IPS-18a (cell line): ENCODE data around the gene PLA2G7.
"Not testable (repeated sequence)": the region's sequence is repeated elsewhere in the genome, so short reads cannot be mapped to it uniquely, and the experiment has no call there.

ENCODE experiments used
- H3K27ac ChIP-seq: one replicate; pipeline ENCODE4 v1.5.1; 2013; ENCODE audit warnings: low read length
- H3K27me3 ChIP-seq: one replicate; pipeline ENCODE4 v1.6.1; 2013; ENCODE audit warnings: mild to moderate bottlenecking, low read length; ENCODE audit not compliant: control insufficient read depth, insufficient read depth
- H3K36me3 ChIP-seq: one replicate; pipeline ENCODE4 v1.6.1; 2013; ENCODE audit warnings: low read depth, low read length; ENCODE audit not compliant: control insufficient read depth
- H3K4me1 ChIP-seq: one replicate; pipeline ENCODE4 v1.6.1; 2013; ENCODE audit warnings: low read depth, low read length; ENCODE audit not compliant: control insufficient read depth
- H3K4me3 ChIP-seq: one replicate; pipeline ENCODE4 v1.5.1; 2013; ENCODE audit warnings: low read length
- H3K9ac ChIP-seq: one replicate; pipeline ENCODE4 v1.6.1; 2013; ENCODE audit warnings: mild to moderate bottlenecking, low read length, moderate library complexity
- H3K9me3 ChIP-seq: one replicate; pipeline ENCODE4 v1.6.1; 2013; ENCODE audit warnings: low read depth, low read length; ENCODE audit not compliant: control insufficient read depth

Gene PLA2G7

DNA sequence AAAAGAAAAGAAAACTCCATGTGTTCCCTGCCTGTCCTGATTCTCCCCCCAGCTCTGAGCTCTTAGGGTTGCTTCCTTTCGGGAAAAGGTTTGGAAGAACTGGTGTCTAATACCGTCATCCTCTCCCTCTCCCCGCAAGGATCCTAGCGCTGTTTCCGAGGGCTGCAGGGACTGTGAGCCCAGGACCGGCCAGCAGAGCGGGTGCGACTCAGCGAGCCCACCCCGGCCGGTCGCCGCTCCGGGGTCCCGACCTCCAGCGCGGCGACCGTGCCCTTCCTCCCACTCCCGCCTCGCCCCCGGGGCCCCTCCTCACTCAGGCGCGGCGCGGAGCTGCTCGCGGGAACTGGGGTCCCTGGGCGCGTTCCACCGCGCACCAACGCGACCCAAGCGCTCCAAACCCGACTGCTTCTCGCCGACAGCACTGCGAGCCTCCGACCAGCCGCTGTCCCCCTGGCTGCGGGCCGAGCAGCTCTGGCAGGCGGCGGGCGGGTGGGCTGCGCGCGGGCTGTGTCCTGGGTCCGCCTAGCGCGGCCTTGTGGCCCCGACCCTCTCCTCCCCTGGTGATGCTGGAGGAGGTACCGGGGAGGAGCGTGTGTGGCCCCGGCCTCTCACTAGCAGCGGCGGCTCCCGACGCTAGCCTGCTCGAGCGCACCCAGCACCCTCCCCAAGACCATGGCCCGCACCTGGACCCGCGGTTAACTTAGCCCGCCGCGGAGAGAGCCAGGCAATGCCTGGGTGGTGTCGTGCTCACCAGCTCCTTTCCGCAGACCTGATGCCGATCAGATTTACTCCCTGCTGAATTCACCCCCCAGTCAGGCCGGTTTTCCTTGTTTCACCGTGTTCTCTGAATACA, at the start of gene PLA2G7:
Gene PLA2G7 (minus strand): TSS at position 509 of the 853 bp plus-strand sequence. CDS start 12,484 bp downstream, outside the sequence.
- H3K4me1 ChIP-seq, result peaks cover 4% of the 10 kb centered on the region
- no peaks in the 10 kb centered on the region for H3K36me3 ChIP-seq
- H3K27me3 ChIP-seq, result peaks cover 27% of the 10 kb centered on the region
- peak within 1 kb of the TSS; percentile 61 for H3K9ac ChIP-seq
- H3K9me3 ChIP-seq, result no peaks in the 10 kb centered on the region
- H3K4me3 ChIP-seq, result peak within 1 kb of the TSS; percentile 76
- no peak within 1 kb of the TSS for H3K27ac ChIP-seq

DNA sequence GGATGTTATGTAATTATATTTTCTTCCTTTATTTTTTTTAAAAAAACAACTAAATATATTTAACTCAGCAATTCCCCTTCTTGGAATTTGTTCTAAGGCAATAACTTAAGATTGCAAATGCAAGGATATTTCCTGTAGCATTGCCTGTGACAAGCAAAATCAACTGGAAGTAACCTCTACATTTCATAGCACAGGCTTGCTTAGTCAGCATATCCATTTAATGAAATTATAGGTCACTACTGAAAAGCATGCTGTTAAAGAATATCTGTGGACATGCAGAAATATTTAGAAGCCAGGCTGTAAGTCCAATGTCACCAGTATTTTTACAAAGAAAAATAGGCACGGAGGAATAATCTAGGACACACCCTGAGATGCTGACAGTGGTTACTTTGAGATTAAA, 49.4 kb upstream of the PLA2G7 start:
- Histone ChIP-seq H3K4me3 (no peak overlapping the region), H3K4me1 (no peaks in the 10 kb centered on the region), H3K36me3 (no peaks in the 10 kb centered on the region), H3K27me3 (no peaks in the 10 kb centered on the region), H3K9me3 (no peaks in the 10 kb centered on the region), H3K27ac (no peak overlapping the region), H3K9ac (no peak overlapping the region)

DNA sequence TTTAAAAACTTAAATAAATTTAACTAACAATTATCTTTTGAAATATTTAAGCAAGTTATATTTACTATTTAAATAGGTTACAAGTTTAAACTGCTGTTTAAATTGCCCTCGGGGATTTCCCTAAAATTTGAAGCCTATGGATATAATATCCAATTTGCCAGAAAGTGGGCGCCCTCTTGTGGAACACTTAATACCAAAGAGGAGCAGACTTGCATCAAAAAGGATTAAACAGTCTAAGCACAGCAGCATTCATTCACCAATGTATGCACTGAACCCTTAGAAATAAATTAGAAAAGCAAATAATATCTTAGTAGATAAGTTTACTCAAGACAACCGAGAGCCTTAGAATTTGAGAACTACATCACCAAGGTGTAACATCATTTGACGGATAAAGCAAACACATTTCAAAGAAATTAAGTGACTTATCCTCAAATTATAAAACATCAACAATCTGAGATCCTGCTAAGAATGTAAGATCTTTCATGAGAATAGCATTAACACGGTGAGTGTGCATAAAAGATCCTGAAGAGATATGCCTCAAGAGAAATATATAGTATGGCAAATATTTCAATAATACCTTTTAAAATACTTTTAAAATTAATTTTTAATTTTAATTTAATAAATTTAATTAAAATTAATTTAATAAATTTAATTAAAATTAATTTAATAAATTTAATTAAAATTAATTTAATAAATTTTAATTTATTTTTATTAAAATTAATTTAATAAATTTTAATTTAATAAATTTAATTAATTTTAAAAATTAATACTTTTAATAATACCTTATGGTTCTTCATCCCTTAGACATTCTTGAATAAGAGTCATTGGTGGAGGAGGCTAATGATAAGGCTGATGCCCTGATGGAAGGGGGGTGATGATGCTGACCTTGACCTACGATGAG, 46.6 kb upstream of the PLA2G7 start:
- Histone ChIP-seq H3K27me3 (no peaks in the 10 kb centered on the region), H3K4me1 (no peaks in the 10 kb centered on the region), H3K9ac (no peak overlapping the region)

DNA sequence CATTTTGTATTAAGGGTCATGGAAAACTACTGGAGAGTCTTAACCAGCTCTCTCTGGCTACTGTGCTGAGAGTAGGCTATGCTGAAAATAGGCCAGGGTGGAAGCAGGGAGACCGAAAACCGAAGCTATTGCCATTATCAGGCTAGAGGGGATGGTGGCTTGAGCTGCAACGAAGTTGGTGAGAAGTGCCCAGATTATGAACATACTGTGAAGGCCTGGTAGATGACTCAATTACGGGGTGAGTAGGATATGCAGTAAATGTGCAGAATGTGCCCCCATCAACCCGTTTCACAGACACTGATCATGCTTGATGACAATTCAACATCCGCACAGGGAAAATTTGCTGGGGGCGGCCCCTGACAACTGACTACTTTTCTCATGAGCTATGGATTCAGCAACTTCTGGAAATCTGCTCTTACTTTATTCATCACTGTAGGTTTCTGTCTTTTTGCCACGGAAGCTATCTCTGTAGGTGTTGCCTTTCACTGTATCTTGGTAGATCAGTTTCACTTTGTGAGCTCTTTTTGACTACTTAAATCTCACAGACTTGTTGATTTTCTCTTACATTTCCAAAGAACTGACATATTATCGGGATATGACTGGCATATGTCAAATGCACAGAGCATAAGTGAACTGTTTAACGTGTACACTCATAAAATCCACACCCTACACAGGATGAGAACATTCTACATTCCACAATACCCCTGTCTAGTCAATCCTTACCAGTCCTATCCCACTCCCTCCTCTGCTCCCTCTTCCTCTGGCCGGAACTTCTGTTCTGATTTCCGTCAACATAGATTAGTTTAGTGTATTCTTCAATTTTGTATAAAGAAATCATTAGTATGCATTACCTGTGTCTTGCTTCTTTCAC, 42.5 kb upstream of the PLA2G7 start:
- no peak overlapping the region for H3K4me3 ChIP-seq
- no peak overlapping the region for H3K9ac ChIP-seq
- H3K4me1 ChIP-seq, result no peaks in the 10 kb centered on the region
- no peaks in the 10 kb centered on the region for H3K36me3 ChIP-seq
- H3K9me3 ChIP-seq, result no peaks in the 10 kb centered on the region
- no peak overlapping the region for H3K27ac ChIP-seq
- H3K27me3 ChIP-seq, result no peaks in the 10 kb centered on the region

More for the DNA sequence above, 46.6 kb upstream of the PLA2G7 start:
- no peaks in the 10 kb centered on the region for H3K9me3 ChIP-seq
- H3K4me3 ChIP-seq, result no peak overlapping the region
- H3K27ac ChIP-seq, result no peak overlapping the region
- H3K36me3 ChIP-seq, result no peaks in the 10 kb centered on the region

DNA sequence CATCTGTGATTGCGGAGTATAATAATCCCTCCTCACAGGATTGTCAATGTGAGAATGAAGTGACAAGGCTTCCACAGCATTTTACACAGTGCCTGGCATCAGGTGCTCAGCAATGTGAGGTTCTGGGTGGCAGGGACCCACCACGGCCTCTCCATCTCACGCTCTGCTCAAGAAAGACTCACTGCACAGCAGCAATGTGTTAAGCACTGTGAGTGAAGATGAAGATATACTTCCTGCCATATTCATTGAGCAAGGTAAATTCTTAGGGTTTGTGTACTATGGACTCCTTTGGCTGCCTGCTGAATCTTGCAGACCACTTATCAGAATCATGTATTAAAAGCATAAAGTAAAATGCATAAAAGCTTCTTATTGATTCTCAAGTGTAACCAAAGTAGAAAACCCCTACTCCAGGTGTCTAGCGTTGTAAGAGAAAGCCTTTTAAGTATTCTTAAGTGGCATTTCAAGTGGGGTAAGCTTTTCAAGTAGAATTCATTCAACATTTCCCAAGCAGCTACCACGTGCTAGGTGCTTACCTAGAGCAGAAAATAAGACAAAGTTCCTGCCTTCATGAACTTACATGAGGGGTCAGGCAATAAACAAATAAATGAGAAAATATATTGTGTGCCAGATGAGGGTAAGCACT, 41.0 kb upstream of the PLA2G7 start:
- no peaks in the 10 kb centered on the region for H3K27me3 ChIP-seq
- no peak overlapping the region for H3K9ac ChIP-seq
- no peaks in the 10 kb centered on the region for H3K9me3 ChIP-seq
- H3K4me1 ChIP-seq, result no peaks in the 10 kb centered on the region
- H3K4me3 ChIP-seq, result no peak overlapping the region
- H3K36me3 ChIP-seq, result no peaks in the 10 kb centered on the region
- no peak overlapping the region for H3K27ac ChIP-seq

DNA sequence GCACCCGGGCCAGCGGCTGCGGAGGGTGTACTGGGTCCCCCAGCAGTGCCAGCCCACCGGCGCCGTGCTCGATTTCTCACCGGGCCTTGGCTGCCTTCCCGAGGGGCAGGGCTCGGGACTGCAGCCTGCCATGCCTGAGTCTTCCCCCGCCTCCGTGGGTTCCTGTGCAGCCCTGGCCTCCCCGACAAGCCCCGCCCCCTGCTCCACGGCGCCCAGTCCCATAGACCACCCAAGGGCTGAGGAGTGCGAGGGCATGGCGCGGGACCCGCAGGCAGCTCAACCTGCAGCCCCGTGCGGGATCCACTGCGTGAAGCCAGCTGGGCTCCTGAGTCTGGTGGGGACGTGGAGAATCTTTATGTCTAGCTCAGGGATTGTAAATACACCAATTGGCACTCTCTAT, 39.6 kb upstream of the PLA2G7 start:
- H3K36me3 ChIP-seq, H3K4me1 ChIP-seq, H3K27me3 ChIP-seq, H3K27ac ChIP-seq, H3K4me3 ChIP-seq, H3K9ac ChIP-seq, H3K9me3 ChIP-seq: not testable (repeated sequence)

DNA sequence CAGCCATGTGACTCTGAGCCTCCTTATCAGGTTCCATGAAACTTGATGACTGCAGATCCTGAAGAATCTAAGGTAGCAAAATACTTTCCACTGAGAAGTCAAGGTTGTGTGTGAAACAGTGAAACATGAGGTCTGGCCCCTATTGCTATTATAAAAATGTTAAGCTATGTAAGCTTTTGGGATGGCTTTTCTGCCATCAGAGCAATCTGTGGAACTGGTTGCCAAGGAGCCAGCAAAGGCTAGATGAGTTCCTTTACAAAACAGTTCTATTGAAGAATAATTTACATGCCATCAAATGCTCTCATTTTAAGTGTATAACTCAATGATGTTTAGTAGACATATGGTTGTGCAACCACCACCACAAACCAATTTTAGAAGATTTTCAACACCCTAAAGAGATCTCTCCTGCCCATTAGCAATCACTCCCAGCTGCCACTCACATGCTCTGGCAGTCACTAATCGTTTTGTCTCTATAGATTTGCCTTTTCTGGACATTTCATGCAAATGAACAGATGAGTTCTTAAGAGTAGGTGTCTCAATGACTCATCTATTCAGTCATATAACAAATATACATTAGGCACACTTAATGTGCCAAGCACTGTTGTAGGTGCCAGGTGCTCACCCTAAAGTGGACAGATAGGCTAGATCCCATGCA, 38.2 kb upstream of the PLA2G7 start:
- H3K4me3 ChIP-seq, result no peak overlapping the region
- H3K27ac ChIP-seq, result no peak overlapping the region
- H3K4me1 ChIP-seq, result no peaks in the 10 kb centered on the region
- H3K9ac ChIP-seq, result no peak overlapping the region
- no peaks in the 10 kb centered on the region for H3K9me3 ChIP-seq
- H3K27me3 ChIP-seq, result no peaks in the 10 kb centered on the region
- no peaks in the 10 kb centered on the region for H3K36me3 ChIP-seq

DNA sequence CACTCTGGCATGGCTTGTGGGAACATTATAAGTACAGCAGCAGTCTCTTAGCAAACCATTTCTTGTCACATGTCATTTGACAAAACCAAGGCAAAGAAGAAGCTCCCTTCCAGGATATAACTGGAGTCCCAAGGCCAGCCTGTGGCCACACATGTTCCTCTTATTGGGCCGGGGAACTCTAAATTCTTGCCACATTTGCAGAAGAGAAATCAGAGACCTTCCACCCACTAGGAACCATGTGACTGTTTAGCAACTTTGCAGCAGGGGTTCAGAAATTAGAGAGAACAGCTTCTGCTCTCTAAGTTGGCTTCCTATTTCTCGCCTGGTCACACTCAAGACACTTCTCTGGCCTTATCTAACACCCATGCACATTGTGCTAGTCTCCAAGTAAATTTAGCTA, 37.6 kb upstream of the PLA2G7 start:
- Histone ChIP-seq H3K9me3 (no peaks in the 10 kb centered on the region), H3K4me3 (no peak overlapping the region), H3K4me1 (no peaks in the 10 kb centered on the region), H3K9ac (no peak overlapping the region), H3K27ac (no peak overlapping the region), H3K36me3 (no peaks in the 10 kb centered on the region), H3K27me3 (no peaks in the 10 kb centered on the region)

DNA sequence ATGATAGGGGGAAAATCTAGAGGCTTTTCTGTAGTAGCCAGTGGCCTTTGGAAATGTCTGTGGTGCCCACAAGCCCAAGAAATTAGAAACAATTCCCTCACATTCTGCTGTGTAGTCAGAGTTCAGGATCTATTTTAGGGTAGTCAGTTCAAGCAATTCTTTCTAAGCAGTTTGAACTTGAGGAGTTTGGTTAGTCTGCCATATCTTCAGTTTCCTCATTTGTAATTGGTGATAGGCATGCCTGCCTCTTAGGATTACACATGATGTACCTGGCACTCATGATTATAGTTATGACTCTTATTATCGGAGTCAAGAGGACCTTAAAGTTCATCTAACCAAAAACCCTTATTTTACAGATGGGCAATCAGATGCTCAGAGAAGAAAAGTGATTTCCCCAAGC, 36.8 kb upstream of the PLA2G7 start:
- no peak overlapping the region for H3K4me3 ChIP-seq
- no peak overlapping the region for H3K27ac ChIP-seq
- H3K9me3 ChIP-seq, result no peaks in the 10 kb centered on the region
- no peak overlapping the region for H3K9ac ChIP-seq
- no peaks in the 10 kb centered on the region for H3K4me1 ChIP-seq
- H3K36me3 ChIP-seq, result no peaks in the 10 kb centered on the region
- H3K27me3 ChIP-seq, result no peaks in the 10 kb centered on the region

DNA sequence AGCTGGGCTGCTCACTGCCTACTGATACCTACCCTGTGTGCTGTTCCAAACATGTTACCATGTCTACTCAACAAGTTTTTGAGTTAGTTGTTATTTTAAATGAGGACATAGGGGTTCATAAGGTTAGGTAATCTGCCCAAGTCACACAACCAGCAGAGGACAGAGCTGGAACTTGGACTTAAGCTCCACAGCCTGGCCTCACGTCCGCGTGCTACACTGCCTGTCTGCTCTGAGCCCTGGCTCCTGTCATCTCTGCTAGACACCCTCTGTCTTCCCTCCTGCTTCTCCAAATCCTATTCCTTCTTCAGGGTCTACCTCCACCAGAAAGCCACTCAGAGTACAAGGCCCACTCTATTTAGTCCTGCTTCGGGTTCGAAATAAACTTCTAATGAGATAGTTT, 29.8 kb upstream of the PLA2G7 start:
- no peak overlapping the region for H3K9ac ChIP-seq
- no peaks in the 10 kb centered on the region for H3K4me1 ChIP-seq
- H3K27me3 ChIP-seq, result no peaks in the 10 kb centered on the region
- no peaks in the 10 kb centered on the region for H3K36me3 ChIP-seq
- no peak overlapping the region for H3K4me3 ChIP-seq
- no peak overlapping the region for H3K27ac ChIP-seq
- no peaks in the 10 kb centered on the region for H3K9me3 ChIP-seq
